GM23338 (cell line): ENCODE results near the gene GRAMD2B. TPM values are rescaled to one million over a fixed set of nuclear protein-coding genes. Genes with fewer than 3 reads are reported as not detected.

Experiments
- ATAC-seq: fragments of 200-7000 bp; cut with Tn5 transposase; 3 replicates; pipeline ENCODE4 v1.9.1; 2020
- DNase-seq: peaks from one replicate; pipeline ENCODE4 v3.0.0-alpha.2; 2015; ENCODE audit warnings: low spot score
- H2AFZ ChIP-seq: fragments of 200-600 bp; sonication (generic); 2 replicates; pipeline ENCODE4 v1.8.0; 2016; ENCODE audit warnings: antibody characterized with exemption, mild to moderate bottlenecking, moderate library complexity
- H3F3A ChIP-seq: fragments of 200-600 bp; sonication (generic); replicated peaks from 2 replicates; pipeline ENCODE4 v1.8.0; 2017; ENCODE audit warnings: antibody characterized with exemption, mixed run types, low read depth
- H3K27ac ChIP-seq: fragments of 200-600 bp; sonication (generic); 2 replicates; pipeline ENCODE4 v1.6.1; 2016; ENCODE audit warnings: low read depth
- H3K27me3 ChIP-seq: fragments of 200-600 bp; sonication (generic); 2 replicates; pipeline ENCODE4 v1.8.0; 2016; ENCODE audit warnings: mild to moderate bottlenecking, mixed run types, moderate library complexity; ENCODE audit not compliant: insufficient read depth
- H3K36me3 ChIP-seq: fragments of 200-600 bp; sonication (generic); 2 replicates; pipeline ENCODE4 v1.8.0; 2016; ENCODE audit warnings: mild to moderate bottlenecking; ENCODE audit not compliant: insufficient read depth
- H3K4me1 ChIP-seq: fragments of 200-600 bp; sonication (generic); 2 replicates; pipeline ENCODE4 v1.8.0; 2016; ENCODE audit warnings: mild to moderate bottlenecking, moderate library complexity; ENCODE audit not compliant: insufficient read depth
- H3K4me2 ChIP-seq: fragments of 200-600 bp; sonication (generic); 2 replicates; pipeline ENCODE4 v1.7.1; 2017; ENCODE audit warnings: mixed run types
- H3K4me3 ChIP-seq: fragments of 200-600 bp; sonication (generic); 2 replicates; pipeline ENCODE4 v1.6.1; 2016; ENCODE audit warnings: mixed run types
- H3K79me2 ChIP-seq: fragments of 200-600 bp; sonication (generic); replicated peaks from 2 replicates; pipeline ENCODE4 v1.8.0; 2017; ENCODE audit warnings: mild to moderate bottlenecking; ENCODE audit not compliant: insufficient read depth
- H3K9me2 ChIP-seq: fragments of 200-600 bp; sonication (generic); 2 replicates; pipeline ENCODE4 v1.8.0; 2017; ENCODE audit not compliant: insufficient read depth
- H4K20me1 ChIP-seq: fragments of 200-600 bp; sonication (generic); replicated peaks from 2 replicates; pipeline ENCODE4 v1.8.0; 2017; ENCODE audit warnings: mild to moderate bottlenecking; ENCODE audit not compliant: insufficient read depth
- H3K27ac Mint-ChIP-seq: 2 replicates; pipeline ENCODE4 v1.8.0; 2020; ENCODE audit warnings: inconsistent platforms, mild to moderate bottlenecking, moderate library complexity, mixed read lengths
- H3K27me3 Mint-ChIP-seq: 3 replicates; pipeline ENCODE4 v1.8.0; 2022; ENCODE audit warnings: low read depth, mild to moderate bottlenecking, moderate library complexity, mixed read lengths, inconsistent platforms; ENCODE audit not compliant: insufficient read depth, poor library complexity
- H3K36me3 Mint-ChIP-seq: 3 replicates; pipeline ENCODE4 v1.8.0; 2021; ENCODE audit warnings: low read depth, mild to moderate bottlenecking, inconsistent platforms, moderate library complexity, mixed read lengths
- H3K4me1 Mint-ChIP-seq: 3 replicates; pipeline ENCODE4 v1.8.0; 2020; ENCODE audit warnings: mild to moderate bottlenecking, inconsistent platforms, mixed read lengths
- H3K4me3 Mint-ChIP-seq: 3 replicates; pipeline ENCODE4 v1.8.0; 2021; ENCODE audit warnings: moderate library complexity, mild to moderate bottlenecking, inconsistent platforms, mixed read lengths
- H3K9me3 Mint-ChIP-seq: 3 replicates; pipeline ENCODE4 v1.8.0; 2020; ENCODE audit warnings: moderate library complexity, mild to moderate bottlenecking, inconsistent platforms, mixed read lengths
- CREB1 ChIP-seq: fragments of 250-450 bp; sonication (Bioruptor Pico); IDR thresholded peaks from 2 replicates; pipeline ENCODE4 v1.5.0; 2020; ENCODE audit warnings: low read depth, mild to moderate bottlenecking, moderate library complexity
- CTCF ChIP-seq, 2 experiments: fragments of 200-600 bp in 1 of 2; sonication (generic) in 1 of 2; conservative IDR thresholded peaks; 2 replicates each; pipeline versions ENCODE4 v1.5.1 to v1.6.1; 2016 to 2017; ENCODE audit warnings: antibody characterized with exemption in 2 of 2, low read depth in 2 of 2, mild to moderate bottlenecking in 2 of 2, moderate library complexity in 1 of 2
- ETS1 ChIP-seq: IDR thresholded peaks from 2 replicates; pipeline ENCODE4 v1.6.1; 2016; ENCODE audit warnings: antibody characterized with exemption
- EZH2 ChIP-seq: fragments of 200-600 bp; sonication (generic); IDR thresholded peaks from one replicate; pipeline ENCODE4 v1.8.0; 2017; ENCODE audit warnings: antibody characterized with exemption, mild to moderate bottlenecking, low read depth; ENCODE audit not compliant: unreplicated experiment
- EZH2phosphoT487 ChIP-seq: fragments of 200-600 bp; sonication (generic); IDR thresholded peaks from one replicate; pipeline ENCODE4 v1.8.1; 2018; ENCODE audit warnings: antibody characterized with exemption; ENCODE audit not compliant: unreplicated experiment
- JUNB ChIP-seq: IDR thresholded peaks from one replicate; pipeline ENCODE4 v1.6.1; 2016; ENCODE audit warnings: antibody characterized with exemption; ENCODE audit not compliant: unreplicated experiment
- NANOG ChIP-seq: IDR thresholded peaks from 2 replicates; pipeline ENCODE4 v1.6.1; 2016; ENCODE audit warnings: antibody characterized with exemption, borderline replicate concordance
- POLR2AphosphoS5 ChIP-seq: IDR thresholded peaks from 2 replicates; pipeline ENCODE4 v1.6.1; 2016; ENCODE audit warnings: antibody characterized with exemption, low read depth
- REST ChIP-seq: IDR thresholded peaks from one replicate; pipeline ENCODE4 v1.6.1; 2018; ENCODE audit warnings: antibody characterized with exemption; ENCODE audit not compliant: unreplicated experiment
- STAT1 ChIP-seq: IDR thresholded peaks from one replicate; pipeline ENCODE4 v1.6.1; 2016; ENCODE audit warnings: antibody characterized with exemption; ENCODE audit not compliant: unreplicated experiment
- ZNF114 ChIP-seq: fragments of 250-450 bp; sonication (Bioruptor Pico); IDR thresholded peaks from 2 replicates; pipeline ENCODE4 v1.5.0; 2020; ENCODE audit warnings: mild to moderate bottlenecking, moderate library complexity
- ZNF331 ChIP-seq: fragments of 250-450 bp; sonication (Bioruptor Pico); IDR thresholded peaks from 2 replicates; pipeline ENCODE4 v1.5.0; 2020; ENCODE audit warnings: low read depth, mild to moderate bottlenecking, moderate library complexity
- ZNF462 ChIP-seq: fragments of 250-450 bp; sonication (Bioruptor Pico); IDR thresholded peaks from 2 replicates; pipeline ENCODE4 v1.5.0; 2020; ENCODE audit warnings: mild to moderate bottlenecking, moderate library complexity
- polyA plus RNA-seq: library from polyadenylated mRNA; unstranded; fragments of >200 nt; fragmentation: Nextera tagmentation; extraction: Ambion mirVana; gene quantifications from 2 replicates; pipeline ENCODE4 v1.2.1, GENCODE V29; 2016
- total RNA-seq: library from RNA; depleted of rRNA; stranded (reverse); fragments of >200 nt; shearing (Covaris generic); gene quantifications from 2 replicates; pipeline ENCODE4 v1.2.3, GENCODE V29; 2014

The GRAMD2B gene
- total and polyA plus RNA-seq, 2 experiments from 2014 or later, result 9.7 to 16.9 TPM

- Histone ChIP-seq H3K27ac (no peak overlapping the region), H3K27me3 (no peaks in the 10 kb centered on the region), H3K4me1 (no peaks in the 10 kb centered on the region), H3K79me2 (no peaks in the 10 kb centered on the region), H3K36me3 (no peaks in the 10 kb centered on the region), H4K20me1 (no peaks in the 10 kb centered on the region), H2AFZ (no peak overlapping the region), H3K4me3 (no peak overlapping the region), H3K9me2 (peaks cover 23% of the 10 kb centered on the region), H3K4me2 (no peak overlapping the region), H3F3A (no peaks in the 10 kb centered on the region)
- ATAC-seq, result no peak
- H3K9me3 Mint-ChIP-seq, result no peaks in the 10 kb centered on the region
- no peak overlapping the region for H3K27ac Mint-ChIP-seq
- no peak overlapping the region for H3K4me3 Mint-ChIP-seq
- peaks cover 5% of the 10 kb centered on the region for H3K27me3 Mint-ChIP-seq
- no peak for TF ChIP-seq ZNF462 (CRISPR knock-in tag)
- TF ChIP-seq CTCF (conservative IDR thresholded peaks at IDR 0.05; ENCODE audit: low read depth in 2 of 2), result no peak
- no peak for TF ChIP-seq EZH2phosphoT487
- no peak for TF ChIP-seq POLR2AphosphoS5
- no peak for TF ChIP-seq EZH2
- TF ChIP-seq ZNF331 (CRISPR knock-in tag), result no peak
- no peak for TF ChIP-seq ETS1
- no peak for TF ChIP-seq STAT1
- TF ChIP-seq REST, result no peak
- no peak for TF ChIP-seq NANOG
- no peak for TF ChIP-seq ZNF114 (CRISPR knock-in tag)
- no peak for TF ChIP-seq JUNB
- TF ChIP-seq CREB1, result no peak
- DNase-seq, result no peak
- peaks cover 8% of the 10 kb centered on the region; the same call in 2 of the 3 replicates for H3K4me1 Mint-ChIP-seq
- no peaks in the 10 kb centered on the region for H3K36me3 Mint-ChIP-seq
These were observed 88.8 kb downstream of the GRAMD2B start for GRCh38 chr5:126511961-126512360.
